A673 (cell line): Measurements from ENCODE around the gene B2M. TPM values are rescaled to one million over a fixed set of nuclear protein-coding genes. Genes with fewer than 3 reads are reported as not detected.

ENCODE experiments used
- BruUV-seq: library from RNA; stranded (reverse); fragments of 400-500 nt; replicated peaks from 2 replicates; lab custom pipeline; 2021; lab: Mats Ljungman, UMichigan
- CTCF ChIA-PET: fragments of 300-600 bp; sonication (Branson Sonifier 250); formaldehyde crosslinking; loops from one replicate; lab custom pipeline; 2022; ENCODE audit warnings: antibody characterized with exemption; lab: Charles Lee
- POLR2A ChIA-PET: fragments of 300-600 bp; sonication (Branson Sonifier 250); formaldehyde crosslinking; loops from one replicate; lab custom pipeline; 2022; ENCODE audit warnings: antibody characterized with exemption; ENCODE audit not compliant: low non-redundant PET; lab: Charles Lee
- DNase-seq: peaks from one replicate; pipeline ENCODE4 v3.0.0-alpha.2; 2015; ENCODE audit warnings: low spot score
- H3K27ac ChIP-seq: fragments of 200-600 bp; sonication (generic); 2 replicates; pipeline ENCODE4 v1.5.1; 2016; ENCODE audit warnings: mixed run types, low read depth, mild to moderate bottlenecking, mixed read lengths, antibody characterized with exemption, low read length; ENCODE audit not compliant: poor library complexity, severe bottlenecking
- H3K27me3 ChIP-seq: fragments of 200-600 bp; sonication (generic); replicated peaks from 2 replicates; pipeline ENCODE4 v1.6.1; 2017; ENCODE audit warnings: mixed run types, low read depth, mild to moderate bottlenecking, mixed read lengths, antibody characterized with exemption, low read length; ENCODE audit not compliant: insufficient read depth, poor library complexity
- H3K36me3 ChIP-seq: fragments of 200-600 bp; sonication (generic); 2 replicates; pipeline ENCODE4 v1.6.1; 2016; ENCODE audit warnings: mixed run types, mild to moderate bottlenecking, mixed read lengths, antibody characterized with exemption, low read length; ENCODE audit not compliant: insufficient read depth, poor library complexity, severe bottlenecking
- H3K4me1 ChIP-seq: fragments of 200-600 bp; sonication (generic); 2 replicates; pipeline ENCODE4 v1.6.1; 2017; ENCODE audit warnings: mixed run types, mild to moderate bottlenecking, mixed read lengths, antibody characterized with exemption, low read length; ENCODE audit not compliant: insufficient read depth, poor library complexity, severe bottlenecking
- H3K4me3 ChIP-seq: fragments of 200-600 bp; sonication (generic); 2 replicates; pipeline ENCODE4 v1.5.1; 2016; ENCODE audit warnings: low read depth, mixed run types, mild to moderate bottlenecking, mixed read lengths, low read length; ENCODE audit not compliant: poor library complexity, severe bottlenecking
- H3K9me3 ChIP-seq: fragments of 200-600 bp; sonication (generic); 2 replicates; pipeline ENCODE4 v1.6.1; 2016; ENCODE audit warnings: mixed run types, low read depth, mild to moderate bottlenecking, mixed read lengths, antibody characterized with exemption, low read length; ENCODE audit not compliant: poor library complexity, severe bottlenecking
- EZH2 ChIP-seq: fragments of 200-600 bp; sonication (generic); IDR thresholded peaks from 2 replicates; pipeline ENCODE4 v1.6.1; 2017; ENCODE audit warnings: borderline replicate concordance, low read depth, mild to moderate bottlenecking, mixed read lengths, antibody characterized with exemption, low read length; ENCODE audit not compliant: poor library complexity, severe bottlenecking
- intact Hi-C: fragments of 100-400 bp; cut with micrococcal nuclease; formaldehyde crosslinking; loops from one replicate; pipeline ENCODE4 v1.10.0; 2022; ENCODE audit not compliant: unreplicated experiment
- total RNA-seq: library from RNA; stranded (reverse); gene quantifications from 2 replicates; pipeline ENCODE4 v1.2.3, GENCODE V29; 2021
- TF ChIP-seq, protein P1 (sequence below): fragments of 300-800, 200-600 bp; sonication (generic); conservative IDR thresholded peaks from 2 replicates; pipeline ENCODE4 v1.5.1; 2017; ENCODE audit warnings: low read depth, mild to moderate bottlenecking, antibody characterized with exemption, low read length, moderate library complexity, mixed read lengths

B2M gene
- total RNA-seq, 1 experiment from 2014 or later, result 1,873 TPM

DNA sequence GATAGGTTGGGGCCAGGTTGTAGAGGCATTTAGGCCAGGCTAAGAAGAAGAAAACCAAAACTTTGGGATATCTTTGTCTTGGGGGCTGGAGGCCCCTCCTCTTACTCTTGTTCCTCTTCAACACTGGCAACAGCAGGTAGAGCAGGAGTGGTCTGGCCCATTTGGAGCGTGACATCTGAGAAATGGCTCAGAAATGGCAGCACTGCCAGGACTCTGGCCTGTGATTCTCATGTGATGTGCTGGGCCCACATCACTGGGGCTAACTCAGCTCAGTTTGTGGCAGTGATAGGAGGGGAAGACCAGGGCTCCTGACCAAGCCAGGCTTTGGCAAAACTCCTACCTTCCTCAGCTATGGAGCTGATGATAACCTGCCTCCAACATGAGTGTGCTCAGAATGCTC lies 18.7 kb upstream of the B2M start:
- H3K4me1 ChIP-seq, result no peaks in the 10 kb centered on the region
- no TSS peak for BruUV-seq
- intact Hi-C loops, result no loop called here
- POLR2A ChIA-PET, result no interaction called here
- no peak for DNase-seq
- H3K36me3 ChIP-seq, result no peaks in the 10 kb centered on the region
- H3K9me3 ChIP-seq, result no peaks in the 10 kb centered on the region
- CTCF ChIA-PET, result no interaction called here
- TF ChIP-seq EZH2, result no peak
- TF ChIP-seq, protein P1, sequence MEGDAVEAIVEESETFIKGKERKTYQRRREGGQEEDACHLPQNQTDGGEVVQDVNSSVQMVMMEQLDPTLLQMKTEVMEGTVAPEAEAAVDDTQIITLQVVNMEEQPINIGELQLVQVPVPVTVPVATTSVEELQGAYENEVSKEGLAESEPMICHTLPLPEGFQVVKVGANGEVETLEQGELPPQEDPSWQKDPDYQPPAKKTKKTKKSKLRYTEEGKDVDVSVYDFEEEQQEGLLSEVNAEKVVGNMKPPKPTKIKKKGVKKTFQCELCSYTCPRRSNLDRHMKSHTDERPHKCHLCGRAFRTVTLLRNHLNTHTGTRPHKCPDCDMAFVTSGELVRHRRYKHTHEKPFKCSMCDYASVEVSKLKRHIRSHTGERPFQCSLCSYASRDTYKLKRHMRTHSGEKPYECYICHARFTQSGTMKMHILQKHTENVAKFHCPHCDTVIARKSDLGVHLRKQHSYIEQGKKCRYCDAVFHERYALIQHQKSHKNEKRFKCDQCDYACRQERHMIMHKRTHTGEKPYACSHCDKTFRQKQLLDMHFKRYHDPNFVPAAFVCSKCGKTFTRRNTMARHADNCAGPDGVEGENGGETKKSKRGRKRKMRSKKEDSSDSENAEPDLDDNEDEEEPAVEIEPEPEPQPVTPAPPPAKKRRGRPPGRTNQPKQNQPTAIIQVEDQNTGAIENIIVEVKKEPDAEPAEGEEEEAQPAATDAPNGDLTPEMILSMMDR, result no peak
- H3K27me3 ChIP-seq, result no peaks in the 10 kb centered on the region
- H3K27ac ChIP-seq, result no peak overlapping the region
- no peak overlapping the region for H3K4me3 ChIP-seq

DNA sequence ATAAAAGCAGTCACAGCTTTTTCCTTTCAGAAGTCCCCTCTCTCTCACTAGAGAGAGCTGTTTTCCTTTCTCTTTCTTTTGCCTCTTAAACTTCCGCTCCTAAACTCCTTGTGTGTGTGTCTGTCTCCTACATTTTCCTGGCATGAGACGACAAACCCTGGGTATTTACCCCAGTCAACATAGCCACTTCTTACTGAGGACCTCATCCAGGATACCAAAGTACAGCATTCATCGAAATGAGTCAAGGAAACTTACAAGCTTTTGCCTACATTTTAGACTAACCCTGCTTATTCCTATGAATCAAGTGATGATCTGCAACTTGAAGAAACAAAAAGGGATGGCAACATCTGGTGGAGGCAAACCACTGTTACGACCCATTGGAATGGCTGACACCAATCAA lies 16.9 kb upstream of the B2M start:
- H3K27me3 ChIP-seq, result no peaks in the 10 kb centered on the region
- BruUV-seq, result no TSS peak
- intact Hi-C loops, result no loop called here
- no peak overlapping the region for H3K4me3 ChIP-seq
- TF ChIP-seq EZH2, result no peak
- TF ChIP-seq, protein P1, result no peak
- H3K9me3 ChIP-seq, result no peaks in the 10 kb centered on the region
- POLR2A ChIA-PET, result no interaction called here
- CTCF ChIA-PET, result no interaction called here
- no peak overlapping the region for H3K27ac ChIP-seq
- no peaks in the 10 kb centered on the region for H3K4me1 ChIP-seq
- DNase-seq, result no peak
- H3K36me3 ChIP-seq, result no peaks in the 10 kb centered on the region

- Histone ChIP-seq H3K9me3 (no peaks in the 10 kb centered on the region), H3K4me3 (no peak overlapping the region), H3K27me3 (no peaks in the 10 kb centered on the region), H3K27ac (no peak overlapping the region), H3K4me1 (no peaks in the 10 kb centered on the region), H3K36me3 (no peaks in the 10 kb centered on the region)
- no peak for DNase-seq
- CTCF ChIA-PET, result no interaction called here
- intact Hi-C loops, result no loop called here
- POLR2A ChIA-PET, result no interaction called here
- no TSS peak for BruUV-seq
- no peak for TF ChIP-seq EZH2
- TF ChIP-seq, protein P1, result no peak
These were observed 16.0 kb upstream of the B2M start for GRCh38 chr15:44695294-44695693.
